ENCODE measurements around the gene B4GAT1.
"Not testable (repeated sequence)": the region's sequence is repeated elsewhere in the genome, so short reads cannot be mapped to it uniquely, and the experiment has no call there.

Gene B4GAT1

DNA sequence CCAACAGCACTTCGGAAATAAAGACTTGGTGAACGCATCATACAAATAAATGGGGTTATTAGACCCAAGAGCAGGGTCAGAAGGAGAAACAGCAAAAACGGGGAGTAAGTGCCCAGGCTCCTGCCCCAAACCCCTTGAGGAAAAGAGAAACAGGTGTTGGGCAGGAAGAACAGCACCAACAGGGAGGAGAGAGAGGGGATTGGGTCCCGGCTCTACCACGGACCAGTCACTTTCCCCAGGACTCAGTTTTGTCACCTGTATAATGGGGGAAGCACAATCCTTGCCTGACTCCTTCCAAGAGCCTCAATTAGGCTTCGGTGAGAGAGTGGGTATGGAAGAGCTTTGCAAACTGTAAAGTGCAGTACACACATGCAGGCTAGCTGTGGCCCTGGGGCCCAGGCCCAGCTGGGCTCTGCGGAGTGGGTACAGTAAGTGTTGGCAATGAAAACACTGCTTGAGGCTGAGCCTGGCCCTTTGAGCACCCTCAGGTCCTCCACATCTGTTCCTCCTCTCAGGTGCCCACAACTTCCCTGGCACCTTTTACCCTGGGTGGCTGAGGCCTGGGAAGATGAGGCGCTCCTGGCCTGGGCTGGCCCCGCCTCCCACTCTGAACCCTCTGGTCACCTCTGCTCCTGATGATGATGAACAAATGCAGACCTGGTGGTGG lies 15.2 kb upstream of the B4GAT1 start:
- DNase-seq, result no peak

DNA sequence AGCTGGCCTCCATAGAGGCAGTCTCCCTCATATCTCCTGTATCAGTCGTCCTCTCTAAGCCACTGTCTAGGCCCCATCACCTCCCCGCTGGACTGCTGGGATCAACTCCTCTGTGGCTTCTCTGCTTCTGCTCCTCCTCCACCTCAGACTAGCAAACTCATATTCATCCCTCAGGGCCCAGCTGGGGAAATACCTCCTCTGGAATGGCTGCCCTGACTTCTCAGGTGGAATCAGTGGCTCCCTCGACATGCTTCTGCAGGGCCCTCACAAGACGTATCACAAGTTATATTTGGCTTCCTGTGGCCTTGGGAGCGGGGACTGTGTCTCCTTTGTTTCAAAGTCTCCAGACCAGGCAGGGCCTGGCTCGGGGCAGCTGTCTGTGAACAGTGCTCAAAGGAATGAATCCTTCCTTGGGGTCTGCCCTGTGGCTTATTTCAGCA lies 14.1 kb upstream of the B4GAT1 start:
- no peak for DNase-seq

DNA sequence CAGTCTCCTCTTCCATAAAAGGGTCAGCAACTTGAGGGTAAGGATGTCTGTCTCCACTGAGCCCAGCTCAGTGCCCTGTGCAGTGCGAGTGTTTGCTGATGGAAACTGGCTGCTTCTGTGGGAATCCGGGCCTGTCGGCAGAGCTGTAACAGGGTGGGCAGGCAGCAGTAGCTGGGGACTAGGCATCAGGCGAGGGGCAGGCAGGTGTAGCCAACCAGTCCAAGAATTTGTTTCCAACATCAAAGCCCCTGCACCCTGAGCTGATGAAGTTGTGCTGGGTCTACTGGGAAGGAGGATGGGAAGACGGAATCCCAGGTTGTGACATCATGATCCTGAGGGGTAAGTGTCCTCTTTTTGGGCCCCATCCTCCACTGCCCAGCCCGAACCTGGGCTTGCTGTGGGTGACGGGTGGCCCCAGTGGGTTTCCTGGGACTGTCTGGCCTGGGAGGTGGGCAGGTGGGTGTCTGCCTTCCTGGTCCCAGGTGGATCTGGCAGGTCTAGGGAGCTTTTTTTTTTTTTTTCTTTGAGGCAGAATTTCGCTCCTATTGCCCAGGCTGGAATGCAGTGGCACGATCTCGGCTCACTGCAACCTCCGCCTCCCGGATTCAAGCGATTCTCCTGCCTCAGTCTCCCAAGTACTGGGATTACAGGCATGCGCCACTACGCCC lies 13.1 kb upstream of the B4GAT1 start:
- no peak for DNase-seq

DNA sequence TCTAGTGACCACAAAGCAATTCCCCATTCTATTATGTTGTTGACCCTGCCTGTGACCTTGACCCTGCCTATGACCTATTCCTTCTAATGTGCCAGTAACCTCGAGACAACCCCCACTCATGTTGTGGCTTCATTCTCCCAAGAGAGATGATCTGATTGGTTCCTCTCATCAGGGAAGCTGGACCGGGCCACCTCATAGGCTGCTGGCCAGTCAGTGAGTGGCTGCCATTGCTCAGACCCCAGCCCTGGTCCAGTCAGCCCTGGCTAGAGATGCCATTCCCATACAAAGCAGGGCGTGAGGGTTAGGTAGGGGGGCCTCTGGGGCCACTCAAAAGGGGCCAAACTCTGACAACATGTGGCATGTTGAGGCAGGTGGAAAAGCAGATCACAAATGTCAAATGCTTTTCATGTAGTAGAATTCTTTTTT lies 12.2 kb upstream of the B4GAT1 start:
- no peak for DNase-seq

DNA sequence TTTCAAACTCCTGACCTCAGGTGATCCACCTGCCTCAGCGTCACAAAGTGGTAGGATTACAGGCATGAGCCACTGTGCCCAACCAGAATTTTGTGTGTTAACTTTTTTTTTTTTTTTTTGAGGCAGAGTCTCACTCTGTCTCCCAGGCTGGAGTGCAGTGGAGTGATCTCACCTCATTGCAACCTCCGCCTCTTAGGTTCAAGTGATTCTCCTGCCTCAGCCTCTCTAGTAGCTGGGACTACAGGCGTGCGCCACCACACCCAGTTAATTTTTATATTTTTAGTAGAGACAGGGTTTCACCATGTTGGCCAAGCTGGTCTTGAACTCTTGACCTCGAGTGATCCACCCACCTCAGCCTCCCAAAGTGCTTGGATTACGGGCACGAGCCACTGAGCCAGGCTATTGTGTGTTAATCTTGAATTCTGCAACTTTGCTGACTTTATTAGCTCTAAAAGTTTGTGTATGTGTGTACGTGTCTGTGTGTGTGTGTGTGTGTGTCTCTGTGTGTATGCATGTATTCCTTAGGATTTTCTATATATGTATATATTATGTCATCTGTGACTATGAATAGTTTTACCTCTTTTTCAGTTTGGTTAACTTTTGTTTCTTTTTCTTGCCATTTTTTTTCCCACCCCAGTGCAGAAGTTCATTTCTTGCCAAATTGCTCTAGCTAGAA lies 3.3 kb upstream of the B4GAT1 start:
- DNase-seq, result not testable (repeated sequence)

DNA sequence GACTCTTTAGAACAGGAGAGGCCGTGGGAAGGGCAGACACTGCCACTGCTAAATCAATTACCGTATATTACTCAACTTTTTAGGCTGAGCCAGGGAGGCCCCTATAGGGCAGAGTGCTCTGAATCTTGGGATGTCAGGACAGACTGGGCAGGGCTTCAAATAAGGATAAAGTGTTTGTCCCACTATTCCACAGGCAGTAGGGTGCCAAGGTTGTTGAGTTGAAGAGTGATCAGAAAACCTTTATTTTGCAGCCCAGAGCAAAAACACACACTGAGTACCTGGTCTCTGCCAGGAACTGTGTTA lies 1.6 kb upstream of the B4GAT1 start:
- no peak for DNase-seq

DNA sequence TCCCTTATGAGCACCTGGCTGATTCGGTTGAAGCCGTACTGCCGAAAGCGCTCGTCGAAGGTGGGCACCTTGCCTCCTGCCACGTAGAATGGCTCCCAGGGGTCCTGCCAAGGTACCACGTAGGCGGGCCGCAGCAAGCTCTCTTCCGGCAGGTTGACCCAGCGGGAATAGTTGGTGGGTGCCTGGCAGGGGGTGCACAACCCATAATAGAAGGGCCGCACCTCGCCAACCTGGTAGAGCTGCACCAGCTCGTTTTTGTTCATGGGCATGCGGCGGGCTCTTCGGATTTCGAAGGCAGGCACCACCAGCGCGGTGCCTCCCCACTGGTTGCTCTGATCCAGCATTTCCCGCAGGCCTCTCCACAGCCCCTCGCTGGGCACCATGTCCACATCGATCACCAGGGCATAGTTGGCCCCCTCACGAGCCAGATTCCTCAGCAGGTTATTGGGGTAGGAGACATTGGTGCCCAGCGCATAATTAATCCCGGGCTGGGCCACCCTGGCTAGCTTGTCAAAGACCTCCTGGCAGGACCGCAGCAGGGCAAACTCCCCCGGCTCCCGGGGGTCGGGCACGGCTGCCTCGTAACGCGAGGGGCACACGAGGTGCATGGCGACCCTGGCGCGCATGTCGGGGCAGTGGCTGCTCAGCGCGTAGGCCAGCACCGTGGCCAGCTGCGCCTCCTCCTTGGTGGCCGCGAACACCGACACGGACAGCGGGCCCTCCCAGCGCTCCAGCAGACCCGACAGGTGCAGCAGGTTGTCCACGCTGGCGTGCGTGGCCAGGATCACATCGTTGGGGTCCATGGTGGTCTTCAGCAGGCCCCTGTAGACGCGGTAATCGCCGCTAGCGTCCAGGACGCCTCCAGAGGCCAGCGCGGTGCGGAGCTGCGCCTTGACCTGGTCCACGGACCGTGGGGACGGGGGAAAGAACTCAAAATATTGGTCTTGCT lies 679 bp downstream of the B4GAT1 start:
- DNase-seq, result no peak

DNA sequence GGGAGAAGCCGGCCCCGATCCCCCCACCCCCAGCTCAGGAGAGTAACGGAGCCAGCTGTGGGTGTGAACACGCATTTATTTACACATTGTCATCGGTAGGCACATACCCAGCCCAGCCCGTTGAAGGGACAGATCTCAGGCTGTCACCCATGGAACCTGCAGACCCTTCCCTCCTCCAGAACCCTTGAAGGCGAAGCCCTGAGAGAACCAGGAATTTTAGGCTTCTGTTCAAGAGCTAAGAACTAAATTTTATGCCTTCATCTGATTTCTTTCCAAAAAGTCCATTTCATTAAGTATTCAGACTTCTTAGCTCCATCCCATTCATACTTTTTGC lies 2.1 kb downstream of the B4GAT1 start:
- DNase-seq, result no peak

DNA sequence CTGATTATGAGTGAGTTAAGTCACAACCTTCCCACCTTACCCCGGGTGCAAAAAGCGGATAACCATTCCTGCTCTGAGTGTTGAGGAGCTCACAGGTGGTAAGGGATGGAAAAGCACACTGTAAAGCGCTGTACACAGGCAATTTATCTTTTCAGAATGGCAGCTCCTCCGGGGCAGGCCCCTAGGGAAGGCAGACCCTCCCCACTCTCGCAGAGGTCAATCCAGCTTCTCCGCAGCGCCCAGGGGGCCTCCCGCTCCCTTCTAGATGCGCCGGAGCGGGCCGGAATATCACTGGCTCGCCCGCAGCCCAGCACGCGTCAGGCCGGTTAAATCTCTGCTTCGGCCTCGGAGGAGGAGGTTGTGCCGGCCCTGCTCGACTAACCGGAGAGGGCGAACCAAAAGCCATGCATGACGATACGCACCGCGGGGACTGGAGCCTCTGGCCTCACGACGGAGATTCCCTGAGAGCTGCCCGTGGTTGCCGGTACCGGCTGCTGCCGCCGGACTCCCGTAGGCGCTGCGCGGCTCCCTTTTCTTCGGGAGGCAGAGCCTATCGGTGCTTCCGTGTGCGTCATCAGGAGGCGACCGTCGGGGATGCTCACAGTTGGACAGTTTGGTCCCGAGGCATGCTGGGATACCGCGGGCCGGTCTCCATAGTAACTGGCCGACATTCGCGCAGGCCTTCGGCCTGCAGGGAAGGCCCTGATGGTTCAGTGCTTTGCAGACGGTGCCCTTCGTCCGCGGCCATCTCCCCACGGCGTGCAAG lies 2.7 kb downstream of the B4GAT1 start, which contains the start of gene BRMS1:
Gene BRMS1, minus strand, starts transcription at position 555 of the 766 bp plus-strand sequence. CDS start 2,870 bp downstream, outside the sequence.
- peak; percentile 93 to 96 for DNase-seq

DNA sequence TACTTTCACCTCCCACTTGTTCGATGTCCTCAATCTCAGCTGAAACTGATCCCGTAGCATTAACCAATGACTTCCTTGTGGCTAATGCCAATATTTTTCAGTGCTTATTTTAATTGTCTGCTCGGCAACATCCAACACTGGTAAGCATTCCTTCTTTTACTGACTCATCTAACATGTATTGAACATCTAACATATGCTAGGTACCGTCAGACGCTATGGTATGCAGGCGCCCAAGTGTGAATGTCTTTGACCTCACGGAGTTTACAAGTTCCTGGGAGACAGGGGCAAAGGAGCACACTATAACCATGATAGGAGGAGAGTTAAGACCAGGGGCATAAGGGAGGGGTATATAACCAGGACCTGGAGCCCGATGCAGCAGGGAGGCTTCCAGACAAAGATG lies 4.3 kb downstream of the B4GAT1 start:
- no peak for DNase-seq

DNA sequence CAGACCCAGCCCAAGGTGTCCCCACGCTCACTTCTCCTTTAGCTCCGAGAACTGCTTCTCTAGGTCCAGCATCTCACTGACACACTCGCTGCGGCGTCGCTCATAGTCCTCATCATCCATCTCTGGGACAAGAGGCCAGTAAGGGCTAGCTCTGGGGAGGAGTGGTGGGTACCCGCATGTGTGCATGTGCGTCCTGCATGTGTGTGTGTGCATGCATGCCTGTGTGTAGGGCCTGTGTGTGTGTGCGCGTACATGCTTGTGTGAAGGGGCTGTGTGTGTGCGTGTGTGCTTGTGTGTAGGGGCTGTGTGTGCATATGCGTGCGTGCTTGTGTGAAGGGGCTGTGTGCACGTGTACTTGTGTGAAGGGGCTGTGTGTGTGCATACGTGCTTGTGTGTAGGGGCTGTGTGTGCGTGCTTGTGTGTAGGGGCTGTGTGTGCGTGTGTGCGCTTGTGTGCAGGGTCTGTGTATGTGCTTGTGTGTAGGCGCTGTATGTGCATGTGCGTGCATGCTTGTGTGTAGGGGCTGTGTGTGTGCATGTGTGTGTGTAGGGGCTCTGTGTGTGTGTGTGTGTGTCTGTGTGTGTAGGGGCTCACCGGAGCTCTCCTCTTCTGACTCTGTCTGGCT lies 5.8 kb downstream of the B4GAT1 start:
- no peak for DNase-seq

DNA sequence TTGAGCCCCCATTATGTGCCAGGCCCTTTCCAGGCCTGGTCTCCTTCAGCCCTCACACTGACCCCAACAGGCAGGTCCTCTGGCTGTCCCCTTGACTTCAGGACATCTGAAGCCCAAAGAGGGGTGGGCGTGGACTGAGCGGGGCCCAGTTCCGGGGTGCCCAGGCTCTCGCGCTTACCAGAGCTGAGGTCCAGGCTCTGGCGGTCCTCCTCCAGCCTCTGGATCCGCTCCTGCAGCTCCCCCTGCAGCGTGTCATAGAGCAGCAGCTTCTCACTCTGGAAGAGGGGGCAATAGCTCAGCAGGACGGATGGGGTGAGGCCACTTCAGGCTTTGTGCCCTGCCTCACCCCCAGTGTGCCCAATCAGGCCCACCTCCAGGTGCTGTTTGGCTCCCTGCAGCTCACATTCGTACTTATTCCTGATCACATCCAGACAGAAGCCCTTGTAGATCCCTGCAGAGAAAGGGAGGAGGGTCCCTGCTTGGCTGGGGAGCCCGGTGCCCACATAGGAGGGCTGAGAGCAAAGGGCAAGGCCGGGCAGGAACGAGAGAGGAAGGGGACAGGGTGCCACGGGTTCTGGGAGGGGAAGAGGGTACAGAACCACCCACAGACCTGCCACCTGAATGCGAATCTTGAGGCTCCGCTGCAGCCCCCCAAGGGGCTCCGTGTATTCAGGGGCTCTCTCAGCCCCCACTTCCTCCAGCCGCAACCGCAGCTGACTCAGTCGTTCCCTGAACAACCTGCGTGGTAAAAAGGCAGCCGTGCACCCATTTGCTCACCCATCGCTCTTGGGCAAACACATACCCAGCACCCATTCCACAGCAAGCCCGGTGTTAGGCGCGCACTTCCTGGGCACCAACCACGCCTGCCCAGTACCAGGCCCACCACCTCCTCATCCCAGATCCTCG lies 6.6 kb downstream of the B4GAT1 start:
- DNase-seq, result no peak

DNA sequence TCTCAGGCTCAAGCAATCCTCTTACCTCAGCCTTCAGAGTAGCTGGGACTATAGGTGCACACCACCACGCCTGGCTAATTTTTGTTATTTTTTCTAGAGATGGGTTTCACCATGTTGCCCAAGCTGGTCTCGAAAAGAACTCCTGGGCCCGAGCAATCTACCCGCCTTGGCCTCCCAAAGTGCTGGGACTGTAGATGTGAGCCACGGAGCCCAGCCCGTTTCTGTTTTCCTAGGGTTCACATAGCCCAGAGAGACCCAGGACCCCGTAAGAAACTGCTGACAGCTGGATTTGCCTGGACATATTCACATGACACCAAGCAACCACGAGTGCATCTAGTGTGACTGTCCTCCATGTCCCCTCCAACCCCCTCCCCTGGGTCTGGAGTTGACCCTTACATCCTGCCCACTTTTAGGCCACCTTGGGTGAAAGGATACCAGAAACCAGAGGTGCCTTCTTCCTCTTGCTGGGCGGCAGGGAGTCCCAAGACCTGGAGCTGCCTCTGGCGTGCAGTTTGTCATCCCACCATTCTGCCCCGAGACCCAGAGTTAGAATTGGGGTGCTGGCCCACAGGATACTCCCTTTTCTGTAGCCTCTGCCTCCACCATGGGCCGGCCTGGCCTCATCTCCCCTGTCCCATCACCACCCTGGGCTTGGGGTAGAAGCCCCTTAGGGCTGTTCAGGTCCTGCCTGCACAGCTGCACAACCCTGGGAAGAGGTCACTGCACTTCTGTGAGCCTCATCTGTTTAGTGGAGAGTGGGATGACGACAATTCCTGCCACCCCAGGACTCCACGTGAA lies 7.5 kb downstream of the B4GAT1 start:
- no peak for DNase-seq

DNA sequence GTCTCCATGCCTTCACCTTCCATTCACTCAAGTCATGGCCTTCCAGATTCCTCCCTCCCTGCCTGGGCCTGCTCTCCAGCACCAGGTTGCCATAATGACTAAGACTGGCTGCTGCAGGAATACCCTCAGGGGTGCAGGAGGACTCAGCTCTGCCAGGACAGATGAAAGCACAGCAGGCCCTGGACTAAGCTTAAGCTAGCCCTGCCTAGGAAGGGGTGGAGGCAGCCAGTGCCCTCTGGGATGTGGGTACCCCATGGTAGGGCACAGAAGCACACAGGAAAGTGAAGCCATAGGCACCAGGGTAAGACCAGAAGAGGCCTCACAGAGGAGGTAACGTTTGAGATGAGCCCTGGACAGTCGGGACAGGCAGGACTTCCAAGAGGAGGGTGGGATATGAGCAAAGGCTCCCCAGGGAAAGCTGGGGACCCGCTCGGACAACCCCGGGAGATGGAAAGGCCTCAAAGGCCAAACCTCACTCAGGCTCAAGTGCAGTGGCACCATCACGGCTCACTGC lies 8.2 kb downstream of the B4GAT1 start:
- no peak for DNase-seq

DNA sequence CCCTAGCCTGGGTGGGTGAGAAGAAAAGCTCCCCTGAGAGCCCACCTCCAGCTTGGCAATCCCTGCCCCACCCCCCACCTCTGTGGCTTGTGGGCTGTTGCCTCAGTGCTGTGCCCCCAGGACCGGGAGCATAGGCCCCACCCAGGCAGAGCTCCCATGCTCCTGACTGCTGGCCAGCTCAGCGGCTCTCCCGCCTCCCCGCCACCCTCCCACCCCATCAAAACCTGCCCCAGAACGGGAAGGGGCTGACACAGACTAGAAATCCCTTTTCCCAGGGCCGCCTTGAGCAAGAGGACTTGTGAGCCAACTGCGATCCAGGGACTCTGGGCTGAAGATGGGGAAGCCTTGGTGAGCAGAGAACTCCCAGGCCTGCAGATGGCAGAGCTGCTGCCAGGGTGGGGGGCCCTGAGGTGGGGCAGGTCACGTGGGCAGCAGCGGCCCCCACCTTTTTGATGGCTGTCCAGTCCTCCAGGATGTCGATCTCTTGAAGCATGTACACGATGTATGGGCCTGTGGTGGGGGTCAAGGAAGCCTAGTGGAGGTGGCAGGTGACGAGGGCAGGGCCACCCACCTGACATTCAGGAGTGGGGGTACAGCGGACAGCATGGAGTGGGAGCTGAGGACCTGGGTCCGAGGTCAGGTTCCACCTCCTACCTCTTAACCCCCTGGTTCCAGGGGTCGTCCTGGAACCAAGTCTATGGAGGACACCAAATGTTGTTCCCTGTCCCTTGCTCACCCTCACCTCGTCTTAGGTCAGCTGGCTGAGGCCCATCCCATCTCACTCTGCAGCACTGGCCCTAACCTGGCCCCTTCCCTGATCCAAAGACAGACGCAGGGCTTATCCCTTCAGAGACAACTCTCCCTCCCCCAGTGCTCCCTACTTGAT lies 8.9 kb downstream of the B4GAT1 start:
- DNase-seq, result no peak

DNA sequence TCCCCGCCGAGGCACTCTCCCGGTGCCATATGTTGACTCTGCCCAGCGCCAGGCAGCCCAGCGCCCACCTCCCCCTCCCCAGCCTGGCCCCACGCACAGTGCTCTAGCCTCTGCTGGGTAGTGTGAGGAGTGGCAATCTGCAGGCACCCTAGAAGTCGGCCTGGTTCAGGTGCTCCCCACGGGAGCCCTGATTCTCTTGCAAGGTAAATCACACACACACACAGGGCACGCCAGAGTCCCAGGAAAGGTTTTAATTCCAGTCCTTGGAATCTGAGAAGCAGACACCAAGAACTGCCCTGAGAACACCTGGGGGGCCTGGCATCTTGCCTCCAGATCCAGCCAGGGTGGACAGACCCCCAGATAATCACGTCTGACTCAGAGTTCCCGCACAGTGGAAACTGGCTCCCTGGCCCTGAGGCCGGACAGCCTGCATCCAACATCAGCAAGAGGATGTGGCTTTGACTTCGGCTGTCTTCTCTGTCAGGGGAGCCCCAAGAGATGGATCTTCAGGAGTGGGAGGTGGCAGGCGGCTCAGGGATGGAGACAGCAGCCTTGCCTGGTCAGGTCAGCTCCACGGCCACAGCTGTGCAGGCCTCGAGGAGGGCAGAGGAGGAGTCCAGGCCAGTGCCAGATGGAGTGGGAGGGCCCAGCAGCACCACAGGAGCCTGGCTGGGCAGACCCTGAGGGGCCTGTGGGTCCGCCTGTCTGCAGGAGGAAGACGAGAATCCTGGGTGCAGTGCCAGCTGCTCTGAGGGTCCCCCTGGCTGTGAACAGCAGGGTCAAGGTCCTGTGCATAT lies 10.1 kb downstream of the B4GAT1 start:
- DNase-seq, result peak in 1 of 2 experiments; percentile 46

DNA sequence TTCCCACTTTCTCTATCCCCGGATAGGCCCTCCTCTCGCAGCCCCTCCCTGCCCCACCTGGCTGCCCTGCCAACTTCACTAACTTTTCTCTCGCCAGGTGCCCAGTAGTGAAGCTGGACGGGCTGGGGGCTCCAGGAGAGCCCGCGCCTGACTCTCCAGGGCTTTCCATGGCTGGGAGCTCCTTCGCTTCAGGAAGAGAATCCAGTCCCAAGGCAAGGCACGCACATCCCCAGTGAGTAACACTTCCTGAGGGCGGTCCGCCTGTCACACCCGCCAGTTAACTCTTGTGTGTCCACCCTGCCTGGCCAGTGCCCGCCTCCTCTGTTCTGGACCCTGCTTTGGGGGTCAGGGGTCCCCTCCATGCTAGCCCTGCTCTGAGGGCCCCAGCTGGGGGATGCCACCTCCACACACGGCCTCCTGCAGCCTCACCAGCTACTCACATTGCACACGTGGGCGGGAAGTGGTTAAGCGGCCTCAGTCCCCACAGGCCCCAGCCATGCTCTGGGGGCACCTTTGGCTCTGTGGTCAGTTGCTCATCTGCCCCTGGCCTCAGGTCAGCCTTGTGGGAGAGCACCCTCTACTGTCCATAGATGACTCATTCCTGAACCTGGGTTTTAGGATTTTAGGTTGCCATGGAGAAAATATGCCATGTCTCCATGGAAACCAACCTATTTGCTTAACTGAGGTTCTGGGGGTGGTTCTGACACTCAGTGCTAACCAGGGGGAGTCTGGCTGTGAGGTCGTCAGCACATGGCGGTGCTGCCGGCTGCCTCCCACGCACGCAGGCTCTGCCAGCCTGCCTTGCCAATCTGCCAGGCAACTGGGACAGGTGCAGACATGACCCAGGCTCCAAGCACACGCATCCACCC lies 11.0 kb downstream of the B4GAT1 start, which contains the start of gene RIN1:
Gene RIN1, minus strand, starts transcription at position 201 of the 869 bp plus-strand sequence. Its CDS starts 32 bp downstream, at position 169.
- peak; percentile 73 to 78 for DNase-seq
